NCI-H1930 (cell line): ENCODE data around the gene RNF223.

ENCODE experiments used
- DNase-seq, 2 experiments: peaks; one replicate each; lab custom pipeline; 2025; lab: John Stamatoyannopoulos, UW

RNF223 gene

GRCh38 chr1:1026599-1027413, 47.3 kb downstream of the RNF223 start:
- DNase-seq = no peak

DNA sequence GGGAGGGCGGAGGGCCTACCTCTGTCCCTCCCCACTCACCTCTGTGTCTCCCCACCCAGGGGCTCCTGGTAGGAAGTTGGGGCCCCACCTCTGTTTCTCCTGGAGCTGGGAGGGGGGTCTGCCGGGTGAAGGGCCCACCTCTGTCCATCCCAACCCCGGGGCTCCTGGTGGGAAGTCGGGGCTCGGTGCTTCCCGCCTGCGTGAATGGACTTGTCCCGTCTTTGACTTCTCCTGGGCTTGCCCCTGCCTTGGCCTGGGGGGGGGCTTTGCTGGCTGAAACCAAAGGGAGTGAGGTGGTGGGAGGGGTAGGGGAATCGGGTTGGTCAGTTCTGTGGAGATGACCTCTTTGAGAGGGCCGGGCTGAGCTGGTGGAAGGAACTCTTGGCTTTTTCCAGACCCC, 48.4 kb downstream of the RNF223 start:
- no peak for DNase-seq

DNA sequence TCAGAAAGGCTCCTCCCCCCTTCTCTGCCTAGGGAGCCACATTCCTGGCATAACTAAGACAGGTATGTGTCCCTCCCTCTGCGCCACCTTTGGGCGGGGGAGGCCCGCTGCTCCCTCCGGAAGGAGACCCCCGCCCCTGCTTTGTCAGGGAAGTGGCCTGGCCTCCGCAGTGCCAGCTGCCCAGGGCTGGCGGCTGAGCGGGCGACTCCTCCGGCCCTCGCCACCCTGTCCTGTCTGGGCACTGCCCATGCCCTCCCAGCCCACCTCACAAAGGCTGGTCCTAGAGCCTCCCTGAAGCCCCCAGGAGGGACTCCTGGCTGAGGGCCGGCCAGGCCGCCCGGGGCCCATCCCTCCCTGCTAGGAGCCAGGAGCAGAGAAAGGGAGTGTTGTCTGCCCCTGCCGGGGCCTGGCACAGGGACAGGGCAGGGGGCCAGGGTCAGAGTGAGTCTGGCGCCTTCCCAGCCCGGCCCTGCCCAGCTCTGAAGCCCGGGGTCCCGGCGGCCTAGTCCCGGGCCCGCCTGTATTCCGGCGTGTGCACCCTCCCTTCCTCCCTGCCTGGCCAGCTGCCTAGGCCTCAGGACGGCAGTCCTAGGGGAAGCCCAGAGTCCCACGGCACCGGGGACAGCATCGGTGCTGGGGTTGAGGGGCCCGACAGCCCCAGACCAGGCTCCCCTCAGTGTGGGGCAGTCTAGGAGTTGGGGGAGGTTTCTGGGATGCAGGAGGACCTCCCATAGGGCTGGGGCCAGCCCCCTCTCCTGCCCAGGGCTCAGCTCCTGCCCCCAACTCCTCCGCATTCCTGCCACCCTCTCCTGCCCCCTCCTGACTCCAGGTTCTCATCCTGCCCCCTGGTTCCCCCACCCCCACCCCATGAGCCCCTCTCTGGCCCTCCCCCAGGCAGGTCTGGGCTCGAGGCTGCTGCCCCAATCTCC, 49.1 kb downstream of the RNF223 start:
- DNase-seq = no peak

GRCh38 chr1:1024149-1024770, 49.8 kb downstream of the RNF223 start:
- no peak for DNase-seq

DNA sequence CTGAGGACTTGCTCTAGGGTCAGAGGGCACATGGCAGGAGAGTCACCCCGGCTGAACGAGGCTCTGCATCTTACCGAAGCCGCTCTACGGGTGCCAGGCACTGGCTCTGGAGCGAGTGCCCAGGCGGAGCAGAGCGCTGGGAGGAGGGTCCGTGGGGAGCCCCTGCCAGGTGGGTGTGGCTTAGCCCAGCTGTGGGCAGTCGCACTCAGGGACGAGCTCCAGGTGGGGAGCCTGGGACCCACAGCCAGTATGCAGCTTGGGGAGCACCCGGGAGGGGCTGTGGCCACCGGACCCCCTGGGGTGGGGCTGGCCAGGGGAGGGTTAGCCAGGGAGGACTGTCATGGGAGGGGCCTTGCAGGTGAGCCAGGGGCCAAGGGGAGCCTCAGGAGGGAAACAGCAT, 50.4 kb downstream of the RNF223 start:
- no peak for DNase-seq

DNA sequence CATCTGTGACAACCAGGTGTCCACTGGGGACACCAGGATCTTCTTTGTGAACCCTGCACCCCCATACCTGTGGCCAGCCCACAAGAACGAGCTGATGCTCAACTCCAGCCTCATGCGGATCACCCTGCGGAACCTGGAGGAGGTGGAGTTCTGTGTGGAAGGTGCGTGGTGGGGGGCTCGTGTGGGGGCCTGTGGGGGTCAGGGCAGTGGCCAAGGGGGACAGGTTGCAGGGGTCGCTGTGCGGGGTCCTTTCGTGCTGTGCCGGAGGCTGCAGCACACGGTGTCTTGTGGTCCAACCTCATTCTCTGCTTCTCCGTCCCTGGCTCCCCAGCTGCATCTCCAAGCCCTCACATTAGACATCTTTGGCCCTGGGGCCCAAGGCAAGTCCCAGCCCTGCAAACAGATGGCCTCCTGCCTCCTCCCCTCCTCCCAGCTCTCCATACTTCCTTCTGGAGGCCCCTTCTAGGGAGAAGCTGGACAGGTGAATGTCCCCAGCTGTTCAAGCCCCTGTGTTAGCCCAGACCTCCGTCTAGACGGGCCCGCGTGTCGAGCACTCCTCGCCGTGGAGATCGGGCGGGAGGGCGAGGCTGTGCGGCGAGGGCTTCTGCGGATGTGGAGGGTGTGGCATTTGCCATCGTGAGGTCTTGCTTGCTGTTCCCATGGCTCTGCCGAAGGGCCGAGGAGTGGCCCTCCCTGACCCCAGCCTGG, 51.6 kb downstream of the RNF223 start:
- DNase-seq = no peak

DNA sequence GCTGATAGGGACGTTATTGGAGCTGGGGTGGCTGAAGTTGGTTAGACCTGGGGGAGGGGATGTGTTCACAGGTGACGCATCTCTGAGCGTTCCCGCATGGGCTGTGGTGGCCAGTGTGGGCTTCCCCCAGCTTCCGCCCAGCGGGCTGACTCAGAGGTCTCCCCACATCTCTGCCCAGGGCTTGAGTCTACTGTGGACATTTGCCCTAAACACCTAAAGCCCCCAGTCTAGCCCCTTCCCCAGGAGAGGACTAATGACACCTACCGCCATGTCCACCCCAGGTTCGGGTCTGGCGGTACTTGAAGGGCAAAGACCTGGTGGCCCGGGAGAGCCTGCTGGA, 52.2 kb downstream of the RNF223 start:
- DNase-seq = no peak

DNA sequence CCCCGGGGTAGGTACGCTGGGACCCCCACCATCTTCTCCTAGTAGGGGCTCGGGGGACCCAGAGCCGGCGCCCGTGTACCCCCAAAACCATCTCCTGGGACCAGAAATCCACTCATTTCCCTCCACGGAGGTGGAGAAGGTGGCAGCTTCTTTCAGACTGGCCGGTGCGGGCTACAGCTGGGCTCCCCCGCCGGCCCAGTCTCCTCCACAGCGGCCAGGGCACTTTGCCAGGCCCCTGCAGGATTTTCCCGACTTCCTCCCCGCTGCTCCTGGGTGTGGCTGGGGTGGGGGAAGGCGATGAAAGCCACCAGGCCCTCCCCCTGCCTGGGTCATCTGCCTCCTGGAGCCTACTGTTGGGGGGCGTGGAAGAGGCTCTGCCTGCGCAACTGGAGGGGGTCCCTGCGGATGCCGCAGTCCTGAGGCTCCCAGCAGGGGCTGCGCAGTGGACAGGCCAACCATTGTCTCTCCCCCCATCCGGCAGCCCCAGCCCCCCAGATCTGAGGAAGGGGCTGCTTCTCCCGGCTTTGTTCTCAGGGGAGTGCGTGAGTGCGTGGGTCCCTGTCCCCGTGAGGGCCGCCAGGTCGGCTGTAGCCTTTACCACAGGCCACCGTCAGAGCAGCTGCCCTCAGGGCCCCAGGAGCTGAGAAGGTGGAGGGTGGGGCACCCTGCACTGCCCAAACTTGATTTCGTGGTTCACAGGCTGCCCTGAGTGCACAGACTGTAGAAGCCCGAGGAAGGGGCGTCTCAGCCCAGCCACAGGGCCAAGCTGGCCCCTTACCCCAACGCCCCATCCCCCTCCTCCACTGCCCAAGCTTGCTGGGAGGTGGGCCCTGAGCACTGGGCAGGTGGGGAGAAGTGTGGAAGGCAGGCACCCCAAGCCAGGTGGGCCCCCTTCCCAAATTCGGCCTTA, 52.8 kb downstream of the RNF223 start:
- DNase-seq = no peak
